Fibroblast of skin of left biceps (primary cell): ENCODE results near the gene CTNNA3.

Source experiments
- DNase-seq, 2 experiments: peaks; one replicate each; pipeline ENCODE4 v3.0.0-alpha.2; 2013; ENCODE audit warnings: low read depth in 2 of 2

The CTNNA3 gene

DNA sequence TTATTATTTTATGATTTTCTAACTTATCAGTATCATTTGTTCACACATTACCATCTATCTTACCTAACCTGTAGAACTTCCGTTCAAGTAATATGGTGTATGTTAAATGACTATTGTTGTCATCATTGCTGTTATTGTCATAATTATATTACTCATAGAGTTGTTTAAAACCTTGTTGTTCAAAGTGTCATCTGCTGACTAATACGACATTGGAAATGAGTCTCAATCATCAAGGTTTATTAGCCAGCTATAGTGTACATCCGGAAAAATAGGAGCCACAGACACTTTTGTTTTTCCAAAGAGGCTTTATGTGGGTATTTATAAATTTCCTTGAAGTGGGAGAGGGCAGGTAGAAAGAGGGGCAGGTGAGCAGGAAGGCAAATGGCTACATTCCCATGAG, 1157.1 kb downstream of the CTNNA3 start:
- no peak for DNase-seq

DNA sequence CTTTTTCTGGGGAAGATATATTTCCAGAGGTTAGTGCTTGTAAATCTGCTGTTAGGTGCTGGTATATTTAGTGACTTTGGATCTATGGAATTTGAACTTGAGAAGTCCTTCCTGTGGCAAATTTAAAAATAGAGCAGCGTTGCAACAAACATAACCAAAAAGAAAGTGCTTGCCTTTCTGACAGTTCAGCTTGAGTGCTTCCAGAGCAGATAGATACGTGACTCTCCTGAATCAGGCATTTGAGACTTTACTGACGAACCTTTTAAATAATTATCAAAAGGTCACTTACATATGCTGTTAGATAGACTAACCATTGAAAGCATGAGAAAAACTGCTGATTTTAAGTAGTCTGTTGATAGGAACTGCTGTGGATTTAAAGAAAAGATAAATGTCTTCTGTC, 1157.6 kb downstream of the CTNNA3 start:
- no peak for DNase-seq

DNA sequence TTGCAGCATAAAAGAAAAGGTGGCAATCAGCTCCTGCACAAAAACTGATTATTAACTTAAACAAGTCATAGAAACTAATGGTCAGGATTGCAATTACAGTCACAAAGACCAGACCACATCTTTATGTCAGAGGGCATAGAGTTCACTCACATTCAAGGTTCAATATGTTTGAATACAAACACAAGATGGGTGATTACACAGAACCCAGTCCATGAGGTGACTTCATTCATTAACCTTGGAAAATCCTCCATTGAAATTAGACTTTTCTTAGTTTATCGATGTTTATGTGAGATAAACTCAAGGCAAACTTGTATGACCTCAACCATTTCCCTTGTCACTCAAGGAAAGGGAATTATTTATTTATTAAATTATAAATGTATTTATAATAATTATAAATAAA, 1158.8 kb downstream of the CTNNA3 start:
- no peak for DNase-seq

DNA sequence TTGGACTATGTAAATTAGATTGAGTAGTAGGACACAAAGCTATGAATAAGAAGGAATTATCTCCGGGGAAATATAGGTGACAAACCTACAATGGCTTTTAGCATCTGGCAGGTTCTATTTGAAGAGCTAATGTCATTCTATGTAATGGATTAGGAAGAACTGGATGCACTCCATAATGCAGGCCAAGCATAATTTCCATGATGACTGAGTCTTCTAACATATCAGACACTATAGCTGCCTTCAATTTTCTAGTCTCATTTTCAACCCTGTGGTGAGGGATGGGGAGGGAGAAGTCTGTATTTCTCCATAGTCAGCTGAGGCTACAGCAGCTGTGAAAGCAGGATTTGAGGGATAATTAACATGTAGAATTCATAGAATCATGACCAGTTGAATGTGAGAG, 1160.6 kb downstream of the CTNNA3 start:
- no peak for DNase-seq

DNA sequence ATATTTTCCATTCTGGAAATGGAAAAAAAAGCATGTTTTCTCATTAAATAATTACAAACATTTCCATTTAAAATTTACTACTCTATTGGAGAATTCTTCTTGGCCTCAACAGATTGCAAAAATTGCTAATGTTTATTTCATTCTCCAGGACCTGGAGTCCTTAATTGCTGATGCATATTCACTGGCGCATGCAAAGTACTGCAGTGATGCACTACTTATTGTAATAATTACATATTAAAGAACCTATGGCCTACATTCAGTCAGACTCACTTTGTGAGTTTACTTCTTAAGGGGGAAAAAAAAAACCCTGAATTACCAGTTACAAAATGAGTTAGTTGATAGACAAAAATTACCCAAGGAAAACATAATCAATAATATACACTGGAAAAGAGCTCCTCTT, 1161.1 kb downstream of the CTNNA3 start:
- no peak for DNase-seq

DNA sequence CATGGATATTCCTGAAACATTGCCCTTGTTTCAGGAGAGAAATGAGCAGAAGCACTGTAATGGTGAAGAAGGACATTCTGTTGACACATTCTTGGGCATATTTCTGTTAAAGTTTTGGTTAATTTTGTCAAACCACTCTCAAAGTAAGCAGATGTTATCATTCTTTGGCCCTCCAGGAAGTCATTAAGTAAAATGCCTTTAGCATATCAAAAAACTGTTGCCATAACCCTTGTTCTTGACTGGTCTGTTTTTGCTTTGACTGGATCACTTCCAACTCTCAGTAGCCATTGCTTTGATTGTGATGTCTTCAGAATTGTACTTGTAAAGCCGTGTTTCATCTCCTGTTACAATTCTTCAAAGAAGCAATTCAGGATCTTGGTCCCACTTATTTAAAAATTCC, 1174.5 kb downstream of the CTNNA3 start:
- no peak for DNase-seq

DNA sequence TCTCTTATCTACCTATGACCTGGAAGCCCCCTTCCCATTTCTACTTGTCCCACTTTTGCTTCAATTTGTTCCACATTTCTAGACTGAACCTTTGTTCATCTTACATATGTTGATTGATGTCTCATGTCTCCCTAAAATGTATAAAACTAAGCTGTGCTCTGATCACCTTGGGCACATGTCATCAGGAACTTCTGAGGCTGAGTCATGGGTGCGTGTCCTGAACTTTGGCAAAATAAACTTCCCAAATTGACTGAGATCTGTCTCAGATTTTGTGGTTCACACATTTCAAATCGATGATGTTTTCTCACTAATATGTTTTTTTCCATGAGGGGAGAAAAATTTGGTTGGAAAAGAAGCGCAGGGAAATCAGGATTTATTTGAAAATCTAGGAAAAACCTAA, 1176.4 kb downstream of the CTNNA3 start:
- no peak for DNase-seq

DNA sequence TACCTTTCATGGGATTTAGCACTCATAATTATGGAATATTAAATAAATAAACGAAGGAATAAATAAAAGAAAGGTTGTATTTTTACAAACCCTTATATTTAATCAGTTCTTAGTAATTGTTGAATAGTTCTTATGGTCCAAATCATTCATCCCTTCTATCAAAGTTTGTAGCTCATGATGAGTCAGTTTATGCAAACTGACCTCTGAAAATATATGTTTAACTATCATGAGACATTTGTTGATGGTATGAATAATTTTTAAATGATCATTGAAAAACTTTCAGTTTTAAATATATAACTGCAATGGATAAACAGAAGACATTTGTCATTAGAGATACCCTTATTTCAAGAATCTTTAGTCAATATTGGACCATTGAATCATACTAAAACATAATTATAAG, 1181.3 kb downstream of the CTNNA3 start:
- DNase-seq = no peak

DNA sequence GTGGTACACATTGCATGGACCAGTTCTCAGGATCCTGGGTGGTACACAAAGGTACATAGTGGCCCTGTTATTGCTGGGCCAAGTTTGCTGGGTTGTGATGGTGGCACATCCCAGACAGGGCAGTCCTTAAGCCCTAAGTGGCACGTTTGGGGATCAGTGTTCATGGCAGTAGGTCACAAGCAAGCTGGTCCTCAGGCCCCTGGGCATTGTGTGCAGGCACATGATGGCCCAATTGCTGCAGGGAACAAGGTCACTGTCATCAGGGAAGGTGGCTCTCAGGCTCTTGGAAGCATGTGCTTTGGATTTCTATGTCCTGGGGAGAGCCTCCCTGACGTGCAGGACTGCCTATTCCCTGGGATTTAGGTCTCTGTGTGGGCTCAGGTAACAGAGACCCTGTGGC, 1182.5 kb downstream of the CTNNA3 start:
- DNase-seq = no peak

DNA sequence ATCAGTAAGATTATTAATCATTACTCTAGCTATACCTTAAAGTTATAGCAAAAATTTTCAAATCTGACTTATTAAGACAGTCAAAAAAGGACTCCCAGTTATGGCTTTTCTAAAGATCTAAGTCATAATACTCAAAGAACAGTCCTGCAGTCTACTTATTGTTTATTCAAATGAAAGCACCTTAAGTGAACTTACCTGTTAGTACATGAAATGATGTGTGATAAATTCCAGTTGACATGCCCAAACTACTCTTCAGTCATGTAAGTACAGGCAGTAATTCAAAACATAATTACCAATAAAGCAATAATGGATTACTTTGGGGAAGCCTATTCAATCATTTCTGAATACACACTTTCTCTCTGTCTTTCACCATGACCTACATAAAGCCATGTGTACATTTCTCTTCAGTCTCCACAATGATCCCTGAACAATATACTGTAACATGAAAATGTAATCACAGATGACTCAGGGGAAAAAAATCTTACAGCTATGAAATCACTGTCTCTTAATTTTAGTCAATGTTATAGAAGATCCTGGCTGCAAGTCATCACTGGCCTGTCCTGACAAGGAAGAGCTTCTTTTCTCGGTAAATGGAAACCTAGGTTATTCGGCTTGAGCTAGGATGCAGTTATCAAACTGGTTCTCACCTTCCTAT, 1190.9 kb downstream of the CTNNA3 start:
- peak; percentile 3 to 9 for DNase-seq

DNA sequence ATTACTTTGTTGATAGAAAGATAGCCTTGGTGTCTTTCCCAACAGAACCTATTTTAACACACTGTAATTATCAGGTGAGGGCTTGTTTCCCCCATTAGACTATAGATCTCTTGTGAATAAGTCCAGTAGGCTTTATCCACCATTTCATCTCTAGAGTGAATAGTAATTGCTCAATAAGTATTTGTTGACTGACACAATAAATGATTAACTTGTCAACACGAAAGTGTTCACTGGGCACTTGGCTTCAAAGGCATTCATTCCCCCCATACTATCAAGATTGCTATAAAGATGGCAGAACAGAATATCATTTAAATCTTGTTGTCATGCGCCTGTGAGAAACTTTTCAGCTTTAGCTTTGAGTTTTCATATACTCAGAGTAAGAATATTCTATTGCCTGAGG, 1194.6 kb downstream of the CTNNA3 start:
- no peak for DNase-seq

DNA sequence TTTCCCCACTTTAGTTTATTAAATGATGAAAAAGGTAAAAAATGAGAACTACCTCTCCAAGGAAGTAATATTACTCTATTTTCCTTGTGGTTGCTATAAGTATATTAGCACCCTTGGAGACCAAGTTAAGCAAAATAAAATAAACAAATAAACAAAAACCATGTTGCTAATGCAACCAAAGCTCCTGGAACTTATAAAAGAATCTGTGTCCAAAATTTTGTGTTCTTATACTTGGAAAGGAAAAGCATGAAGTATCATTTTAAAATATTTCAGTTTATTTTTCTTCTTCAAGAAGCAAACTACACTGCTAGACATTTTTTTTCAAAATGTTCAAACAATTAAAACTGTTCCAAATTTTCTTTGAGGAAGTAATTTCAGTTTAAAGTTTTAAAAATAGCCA, 1212.0 kb downstream of the CTNNA3 start:
- no peak for DNase-seq

DNA sequence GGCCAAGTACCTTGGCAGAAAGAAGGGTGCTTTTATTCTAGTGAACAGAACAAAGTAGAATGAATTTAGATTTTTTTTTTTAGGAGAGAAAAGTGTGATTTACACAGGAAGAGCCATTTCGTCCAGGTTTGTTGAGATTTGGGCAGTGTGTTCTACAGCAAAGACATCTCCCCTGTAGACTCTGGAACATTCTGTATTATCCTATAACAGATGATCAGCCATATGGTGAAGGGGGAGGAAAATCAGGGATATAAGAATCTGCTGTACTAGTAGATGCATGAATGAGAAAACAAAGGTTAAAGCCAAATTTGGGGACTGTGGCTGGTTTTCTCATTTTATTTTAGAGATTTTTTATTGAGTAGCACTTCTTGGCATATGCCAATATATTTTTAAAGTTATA, 1223.8 kb downstream of the CTNNA3 start:
- DNase-seq = no peak

DNA sequence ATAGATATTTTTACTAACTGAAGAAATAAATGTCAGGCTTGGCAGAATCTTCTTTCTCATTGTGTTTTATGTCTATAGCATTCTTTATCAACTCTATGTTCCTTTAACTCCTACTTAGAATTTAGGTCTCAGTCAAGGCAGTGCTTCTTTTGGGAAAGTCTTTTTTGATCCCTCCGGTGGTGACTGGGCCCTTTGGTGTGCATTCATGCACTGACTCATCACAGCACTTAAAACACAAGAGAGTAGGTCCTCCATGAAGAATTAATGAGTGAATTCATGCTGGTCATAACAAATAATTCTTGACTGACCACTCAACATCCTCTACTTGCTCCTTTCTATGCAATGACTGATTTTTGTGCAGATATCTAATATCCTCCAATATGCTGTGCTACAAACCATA, 1229.0 kb downstream of the CTNNA3 start:
- DNase-seq = no peak

DNA sequence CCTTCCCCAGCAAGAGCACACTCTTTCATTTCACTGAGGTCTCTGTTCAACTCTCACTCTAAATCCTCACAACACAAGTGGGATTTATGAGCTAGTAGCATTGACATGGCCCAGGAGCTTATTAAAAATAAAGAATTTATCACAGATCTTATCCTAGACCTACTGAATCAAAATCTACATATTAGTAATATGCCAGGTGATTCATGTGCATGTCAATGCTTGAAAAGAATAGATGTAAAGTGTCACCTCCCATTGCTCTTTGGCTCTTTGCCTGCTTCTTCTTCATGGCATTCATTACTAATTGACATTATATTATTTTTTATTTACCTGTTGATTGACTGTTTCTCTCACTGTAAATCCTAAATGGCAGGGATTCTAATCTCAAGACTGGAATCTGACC, 1229.4 kb downstream of the CTNNA3 start:
- DNase-seq = no peak

DNA sequence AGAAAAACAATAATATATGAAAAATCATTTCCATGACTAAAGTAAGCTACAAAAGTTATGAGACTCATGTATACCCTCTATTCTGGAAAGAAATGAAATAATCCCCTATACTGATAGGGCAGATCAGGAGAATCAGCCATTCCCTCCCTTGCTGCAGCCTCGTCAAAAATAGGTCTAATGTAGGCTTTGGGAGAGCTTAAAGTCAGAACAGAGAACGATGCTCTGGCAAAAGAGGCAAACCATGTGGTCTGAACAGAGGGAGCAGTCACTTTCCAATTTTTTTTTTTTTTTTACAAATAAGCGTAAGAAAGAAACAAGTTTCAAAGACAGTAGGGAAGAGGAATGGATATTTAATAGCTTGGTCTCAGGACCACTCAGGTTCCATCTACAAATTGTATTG, 1232.4 kb downstream of the CTNNA3 start:
- no peak for DNase-seq

DNA sequence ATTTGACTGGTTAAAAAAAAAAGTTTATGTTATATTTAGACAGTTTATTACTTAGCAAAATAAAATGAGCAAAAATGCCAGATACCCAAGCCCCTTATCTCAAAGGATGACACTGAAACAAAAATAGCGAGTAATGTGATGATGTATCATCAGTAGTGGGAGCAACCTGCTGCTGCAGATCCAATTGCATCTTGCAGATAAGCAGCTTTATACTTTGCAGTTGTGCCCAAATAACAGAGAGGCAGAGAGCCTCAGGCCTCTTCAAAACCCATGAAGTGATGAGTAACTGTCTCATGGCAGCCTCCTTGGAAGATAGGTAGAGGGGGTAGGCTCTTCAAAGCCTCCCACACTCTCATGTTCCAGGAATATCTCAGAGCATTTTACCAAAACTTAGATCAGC, 1238.4 kb downstream of the CTNNA3 start:
- DNase-seq = no peak

DNA sequence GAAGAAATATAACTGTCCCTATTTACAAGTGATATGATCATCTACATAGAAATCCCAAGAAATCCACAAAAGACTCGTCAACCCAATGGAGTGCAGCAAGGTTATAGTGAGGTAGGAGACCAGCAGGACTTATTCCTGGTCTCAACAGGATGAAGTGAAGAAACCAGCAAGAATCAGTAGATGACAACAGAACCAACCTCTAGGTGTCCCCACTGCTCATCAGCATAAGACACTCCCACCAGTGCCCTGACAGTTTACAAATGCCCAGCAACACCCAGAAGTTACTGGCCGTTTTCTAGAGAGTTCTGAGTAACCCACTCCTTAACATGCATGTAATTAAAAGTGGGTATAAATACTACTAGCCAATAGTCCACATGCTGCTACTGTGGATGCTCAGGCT, 1240.7 kb downstream of the CTNNA3 start:
- DNase-seq = no peak

DNA sequence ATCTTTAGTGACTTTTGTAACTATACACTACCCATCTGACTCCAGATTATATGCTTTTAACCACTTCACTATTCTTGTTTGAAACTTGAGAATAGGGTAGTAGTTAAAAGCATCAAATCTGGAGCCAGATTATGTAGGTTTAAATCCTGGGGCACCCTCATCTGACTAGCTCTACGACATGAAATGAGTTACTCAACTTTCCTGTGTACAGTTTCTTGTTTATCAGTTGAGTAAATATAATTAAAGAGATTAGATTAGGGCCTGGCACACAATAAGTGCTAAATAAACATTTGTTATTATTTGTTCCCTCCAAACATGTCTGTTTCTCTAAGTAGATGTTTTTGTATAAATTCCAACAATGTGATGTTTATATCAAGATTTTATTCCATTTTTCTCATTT, 1255.4 kb downstream of the CTNNA3 start:
- DNase-seq = no peak

DNA sequence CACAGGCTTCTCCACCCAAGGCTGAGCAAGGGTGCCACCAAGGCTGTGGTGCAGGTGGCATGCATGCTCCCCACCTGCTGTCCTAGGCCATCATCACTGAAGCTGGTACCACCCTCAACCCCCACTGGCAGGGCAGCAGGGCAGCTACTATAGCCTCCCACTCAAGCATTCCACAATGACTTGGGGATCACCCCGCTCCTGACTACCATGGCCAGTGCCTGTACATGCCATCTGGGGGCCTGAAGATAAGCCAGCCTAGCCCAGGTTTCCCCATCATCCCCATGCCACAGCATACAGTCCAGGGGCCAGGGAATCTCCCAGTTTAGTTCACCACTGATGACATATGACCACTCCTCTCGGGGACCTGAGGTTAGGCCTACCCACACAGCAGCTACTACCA, 1281.1 kb downstream of the CTNNA3 start:
- DNase-seq = no peak

DNA sequence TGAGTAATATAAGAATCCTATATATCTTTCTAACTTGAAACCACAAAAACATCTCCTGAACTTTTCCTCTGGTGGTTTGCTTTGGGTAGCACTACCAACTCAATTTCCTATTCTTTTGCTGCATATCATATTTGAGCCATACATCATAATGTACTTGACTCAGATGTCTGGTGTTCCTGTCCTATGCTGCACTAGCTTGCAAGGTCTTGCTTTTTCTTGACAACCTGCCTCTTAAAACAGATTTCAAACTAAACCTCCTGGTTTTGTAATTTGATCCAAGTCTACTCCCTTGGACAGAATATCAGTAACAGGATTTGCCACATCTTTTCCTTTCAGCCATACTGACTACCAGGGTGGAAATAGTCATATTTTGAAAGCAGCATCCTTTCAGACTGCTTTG, 1290.4 kb downstream of the CTNNA3 start:
- no peak for DNase-seq

DNA sequence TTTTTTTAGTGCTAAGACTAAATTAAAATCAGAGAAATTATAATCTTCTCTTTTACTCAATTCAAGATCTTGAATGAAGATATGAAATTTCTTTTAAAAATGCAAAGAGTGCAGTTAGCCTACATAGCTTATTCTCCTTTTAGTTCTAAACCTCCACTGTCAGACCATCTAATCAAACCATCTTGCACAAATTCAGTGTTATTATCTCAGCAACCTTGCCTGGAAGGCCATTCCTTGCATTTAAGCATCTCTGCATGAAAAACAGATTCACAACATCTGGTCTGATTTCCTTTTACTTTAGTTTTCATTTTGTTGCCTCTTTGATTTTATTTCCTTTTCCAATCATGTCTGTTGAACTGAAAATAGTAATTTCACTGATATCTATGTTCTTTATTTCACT, 1297.3 kb downstream of the CTNNA3 start:
- DNase-seq = no peak

DNA sequence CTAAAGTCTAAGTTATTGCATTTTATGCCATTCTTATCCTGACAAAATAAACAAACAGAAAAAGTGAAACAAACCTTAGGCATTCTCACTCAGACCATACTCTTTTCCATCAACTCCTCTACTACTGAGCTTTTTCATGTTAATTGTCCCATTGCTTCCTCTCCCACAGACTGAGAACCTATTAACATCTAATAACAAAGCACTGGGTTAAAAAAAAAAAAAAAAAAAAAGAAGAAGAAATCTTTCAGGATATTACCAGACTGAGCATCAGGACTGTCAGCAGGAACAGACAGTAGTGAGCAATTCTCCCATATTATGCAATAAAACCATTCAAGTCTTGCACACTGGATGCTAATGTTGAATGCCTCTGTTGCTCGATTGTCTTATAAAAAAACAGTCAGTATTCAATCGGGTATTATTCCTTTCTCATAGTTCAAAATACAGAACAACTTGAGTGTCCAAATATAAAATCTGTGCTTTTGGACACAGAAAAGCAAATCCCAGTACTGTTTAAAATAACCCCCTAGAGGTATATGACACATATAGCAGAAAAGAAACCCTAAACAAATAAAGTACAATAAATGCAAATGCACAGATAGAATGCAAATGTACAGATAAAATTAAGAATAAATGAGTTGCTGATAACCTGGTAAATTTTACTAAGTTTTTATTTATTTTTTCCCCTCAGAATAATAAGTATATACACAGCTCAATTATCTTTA, 1301.5 kb downstream of the CTNNA3 start:
- no peak for DNase-seq

DNA sequence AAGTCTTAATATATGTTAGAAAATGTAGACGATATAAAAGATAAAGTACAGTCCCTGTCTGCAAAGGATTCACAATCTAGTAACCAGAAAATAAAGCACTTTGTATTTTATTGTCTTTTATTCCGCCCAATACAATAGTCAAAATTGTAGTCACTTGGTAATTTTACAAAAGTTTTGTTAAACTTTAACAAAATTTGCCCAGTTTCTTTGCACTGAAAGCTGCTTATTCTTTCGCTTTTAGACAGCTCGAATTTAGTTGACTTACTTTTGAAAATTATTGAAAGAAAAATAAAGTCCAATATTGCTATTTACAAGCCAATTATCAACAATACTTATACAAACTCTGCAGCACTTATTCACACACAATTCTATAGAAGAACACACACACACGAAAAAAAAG, 1305.1 kb downstream of the CTNNA3 start:
- DNase-seq = no peak
